ENCODE data around the gene CHST14. TPM values are rescaled to one million over a fixed set of nuclear protein-coding genes. Genes with fewer than 3 reads are reported as not detected.

Gene CHST14
- total RNA-seq, 1 experiment from 2014 or later: 11.5 TPM

DNA sequence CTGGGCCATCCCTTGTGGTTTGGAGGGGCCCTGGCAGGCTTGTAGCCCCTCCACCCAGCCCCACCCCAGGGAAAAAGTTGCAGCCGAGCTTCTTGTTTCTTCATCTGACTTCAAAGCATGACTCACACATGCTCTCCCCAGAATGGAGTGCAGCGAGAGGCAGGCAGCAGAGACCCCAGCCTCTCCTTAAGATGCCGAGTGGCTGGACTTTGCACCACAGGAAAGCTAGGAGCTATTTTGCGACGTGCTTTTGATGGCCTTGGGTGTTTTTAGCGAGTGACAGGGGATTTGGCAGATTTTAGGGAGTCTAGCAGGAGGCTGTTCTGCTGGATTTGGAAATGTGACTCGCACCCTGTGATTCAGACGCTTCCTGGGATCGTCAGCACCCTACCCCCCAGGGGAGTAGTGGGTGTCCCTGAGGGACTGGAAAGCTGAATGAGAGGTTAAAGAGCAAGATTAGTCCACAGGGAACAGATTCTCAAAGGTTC is 15.8 kb upstream of the CHST14 start:
- BruUV-seq (replicated peaks): no TSS peak
- CTCF ChIA-PET: no interaction called here
- Mint-ChIP-seq H3K27ac (ENCODE audit: unreplicated experiment) (no peak overlapping the region), H3K36me3 (ENCODE audit: insufficient read depth, unreplicated experiment) (no peaks in the 10 kb centered on the region), H3K27me3 (ENCODE audit: unreplicated experiment) (no peaks in the 10 kb centered on the region), H3K4me1 (ENCODE audit: low read depth, unreplicated experiment) (no peaks in the 10 kb centered on the region), H3K9me3 (ENCODE audit: low read depth, unreplicated experiment) (no peaks in the 10 kb centered on the region), H3K4me3 (ENCODE audit: low read depth, unreplicated experiment) (no peak overlapping the region)
- intact Hi-C loops (cut with micrococcal nuclease; ENCODE audit: unreplicated experiment): no loop called here
- DNase-seq: no peak
- TF ChIP-seq, protein P1, sequence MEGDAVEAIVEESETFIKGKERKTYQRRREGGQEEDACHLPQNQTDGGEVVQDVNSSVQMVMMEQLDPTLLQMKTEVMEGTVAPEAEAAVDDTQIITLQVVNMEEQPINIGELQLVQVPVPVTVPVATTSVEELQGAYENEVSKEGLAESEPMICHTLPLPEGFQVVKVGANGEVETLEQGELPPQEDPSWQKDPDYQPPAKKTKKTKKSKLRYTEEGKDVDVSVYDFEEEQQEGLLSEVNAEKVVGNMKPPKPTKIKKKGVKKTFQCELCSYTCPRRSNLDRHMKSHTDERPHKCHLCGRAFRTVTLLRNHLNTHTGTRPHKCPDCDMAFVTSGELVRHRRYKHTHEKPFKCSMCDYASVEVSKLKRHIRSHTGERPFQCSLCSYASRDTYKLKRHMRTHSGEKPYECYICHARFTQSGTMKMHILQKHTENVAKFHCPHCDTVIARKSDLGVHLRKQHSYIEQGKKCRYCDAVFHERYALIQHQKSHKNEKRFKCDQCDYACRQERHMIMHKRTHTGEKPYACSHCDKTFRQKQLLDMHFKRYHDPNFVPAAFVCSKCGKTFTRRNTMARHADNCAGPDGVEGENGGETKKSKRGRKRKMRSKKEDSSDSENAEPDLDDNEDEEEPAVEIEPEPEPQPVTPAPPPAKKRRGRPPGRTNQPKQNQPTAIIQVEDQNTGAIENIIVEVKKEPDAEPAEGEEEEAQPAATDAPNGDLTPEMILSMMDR (IDR thresholded peaks at IDR 0.05; ENCODE audit: unreplicated experiment): no peak

DNA sequence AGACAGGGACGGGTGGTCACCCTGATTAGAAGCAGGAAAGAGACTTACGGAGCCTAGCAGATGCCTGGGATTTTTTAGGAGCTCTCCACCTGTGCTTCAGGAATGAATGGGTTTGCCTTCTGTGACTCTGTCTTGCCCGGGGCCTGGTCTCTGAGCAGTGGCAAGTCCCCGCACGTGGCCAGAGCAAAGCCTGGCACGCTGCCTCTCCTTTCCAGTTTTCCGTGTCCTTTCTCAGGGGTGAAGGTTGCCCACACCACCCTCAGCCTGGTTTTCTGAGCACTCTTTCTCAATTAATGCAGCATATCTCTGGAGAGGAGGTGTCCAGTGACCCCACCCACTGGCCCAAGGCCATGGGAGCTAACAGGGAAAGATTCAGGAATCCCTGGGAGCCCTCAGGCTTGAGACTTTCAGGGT is 14.5 kb upstream of the CHST14 start:
- intact Hi-C loops (cut with micrococcal nuclease; ENCODE audit: unreplicated experiment): no loop called here
- TF ChIP-seq, protein P1 (IDR thresholded peaks at IDR 0.05; ENCODE audit: unreplicated experiment): no peak
- Mint-ChIP-seq H3K36me3 (ENCODE audit: insufficient read depth, unreplicated experiment) (no peaks in the 10 kb centered on the region), H3K4me1 (ENCODE audit: low read depth, unreplicated experiment) (no peaks in the 10 kb centered on the region), H3K9me3 (ENCODE audit: low read depth, unreplicated experiment) (no peaks in the 10 kb centered on the region), H3K27ac (ENCODE audit: unreplicated experiment) (no peak overlapping the region), H3K4me3 (ENCODE audit: low read depth, unreplicated experiment) (no peak overlapping the region), H3K27me3 (ENCODE audit: unreplicated experiment) (no peaks in the 10 kb centered on the region)
- no TSS peak for BruUV-seq (replicated peaks)
- no peak for DNase-seq
- CTCF ChIA-PET: no interaction called here

DNA sequence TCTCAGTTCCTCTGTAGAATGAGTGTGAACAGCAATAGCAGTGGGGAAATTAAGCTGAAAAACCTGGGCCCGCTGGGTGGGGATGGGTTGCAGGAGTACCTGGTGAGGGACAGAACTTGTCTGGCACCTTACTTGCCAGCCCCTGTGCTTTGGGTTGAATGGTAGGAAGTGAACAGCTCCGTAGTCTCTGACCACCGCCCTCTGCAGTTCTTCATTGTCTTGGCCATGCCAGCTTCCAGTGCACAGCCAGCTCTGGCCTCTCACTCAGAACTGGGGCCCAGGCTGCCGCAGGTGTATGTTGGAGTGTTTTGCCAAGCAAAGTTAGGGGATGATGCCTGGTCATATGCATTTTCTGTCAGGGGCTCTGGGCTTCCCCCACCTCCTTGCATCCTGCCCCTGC is 14.0 kb upstream of the CHST14 start:
- no peaks in the 10 kb centered on the region for H3K36me3 Mint-ChIP-seq (ENCODE audit: insufficient read depth, unreplicated experiment)
- CTCF ChIA-PET: no interaction called here
- H3K9me3 Mint-ChIP-seq (ENCODE audit: low read depth, unreplicated experiment): no peaks in the 10 kb centered on the region
- no peaks in the 10 kb centered on the region for H3K4me1 Mint-ChIP-seq (ENCODE audit: low read depth, unreplicated experiment)
- H3K27ac Mint-ChIP-seq (ENCODE audit: unreplicated experiment): no peak overlapping the region
- no peaks in the 10 kb centered on the region for H3K27me3 Mint-ChIP-seq (ENCODE audit: unreplicated experiment)
- no peak for DNase-seq
- H3K4me3 Mint-ChIP-seq (ENCODE audit: low read depth, unreplicated experiment): no peak overlapping the region
- no TSS peak for BruUV-seq (replicated peaks)
- intact Hi-C loops (cut with micrococcal nuclease; ENCODE audit: unreplicated experiment): no loop called here
- TF ChIP-seq, protein P1 (IDR thresholded peaks at IDR 0.05; ENCODE audit: unreplicated experiment): no peak

DNA sequence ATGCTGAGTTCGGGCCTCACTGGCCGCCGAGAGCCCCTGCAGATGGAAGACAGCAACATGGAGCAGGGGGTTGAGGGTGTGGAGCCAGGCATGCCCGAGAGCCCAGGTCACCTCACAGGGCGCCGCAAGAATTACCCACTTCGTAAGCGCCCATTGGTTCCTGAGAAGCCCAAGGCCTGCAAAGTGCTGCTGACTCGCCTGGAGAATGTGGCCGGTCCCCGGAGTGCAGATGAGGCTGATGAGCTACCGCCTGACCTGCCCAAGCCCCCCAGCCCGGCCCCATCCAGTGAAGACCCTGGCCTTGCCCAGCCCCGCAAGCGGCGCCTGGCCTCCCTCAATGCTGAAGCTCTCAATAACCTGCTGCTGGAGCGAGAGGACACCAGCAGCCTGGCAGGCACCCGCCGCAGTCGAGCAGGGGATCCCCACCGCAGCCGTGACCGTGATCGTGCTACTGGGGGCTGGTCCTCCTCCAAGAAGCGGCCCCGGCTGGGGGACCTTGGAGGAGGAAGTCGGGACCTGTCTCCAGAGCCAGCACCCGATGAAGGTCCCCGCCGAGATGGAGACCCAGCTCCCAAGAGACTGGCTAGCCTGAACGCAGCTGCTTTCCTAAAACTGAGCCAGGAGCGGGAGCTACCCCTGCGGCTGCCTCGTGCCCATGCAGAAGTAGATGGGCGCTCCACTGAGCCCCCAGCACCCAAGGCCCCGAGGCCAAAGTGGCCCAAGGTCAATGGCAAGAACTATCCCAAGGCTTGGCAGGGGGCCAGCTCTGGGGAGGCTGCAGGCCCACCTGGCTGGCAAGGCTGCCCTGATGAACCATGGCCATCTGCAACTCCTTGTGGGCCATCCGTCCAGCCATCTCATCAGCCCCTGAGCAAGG is 12.1 kb upstream of the CHST14 start:
- no peak for DNase-seq
- Mint-ChIP-seq H3K4me3 (ENCODE audit: low read depth, unreplicated experiment) (no peak overlapping the region), H3K9me3 (ENCODE audit: low read depth, unreplicated experiment) (no peaks in the 10 kb centered on the region), H3K4me1 (ENCODE audit: low read depth, unreplicated experiment) (no peaks in the 10 kb centered on the region), H3K27me3 (ENCODE audit: unreplicated experiment) (no peaks in the 10 kb centered on the region), H3K27ac (ENCODE audit: unreplicated experiment) (no peak overlapping the region), H3K36me3 (ENCODE audit: insufficient read depth, unreplicated experiment) (peaks cover 5% of the 10 kb centered on the region)
- BruUV-seq (replicated peaks): no TSS peak
- CTCF ChIA-PET: no interaction called here
- TF ChIP-seq, protein P1 (IDR thresholded peaks at IDR 0.05; ENCODE audit: unreplicated experiment): no peak
- intact Hi-C loops (cut with micrococcal nuclease; ENCODE audit: unreplicated experiment): no loop called here
